Lung (tissue), 12 donors: ENCODE measurements around the gene TP53BP1. TPM values are rescaled to one million over a fixed set of nuclear protein-coding genes. Genes with fewer than 3 reads are reported as not detected.
A peak's percentile ranks its signal among the peaks of the same experiment; 100 is the strongest.

Experiments used
- ATAC-seq: fragments of 200-7000 bp; cut with Tn5 transposase; one replicate; pipeline ENCODE4 v1.9.1; 2020; ENCODE audit warnings: moderate number of reproducible peaks; ENCODE audit not compliant: insufficient read depth, low FRiP score
- DNase-seq, 3 donors: peaks; one replicate each; pipeline ENCODE4 v3.0.0-alpha.2; 2013 to 2017
- H3K27ac ChIP-seq, 2 donors: one replicate each; pipeline ENCODE4 v1.5.1; 2013; ENCODE audit warnings: mild to moderate bottlenecking in 2 of 2, moderate library complexity in 2 of 2, control low read depth in 1 of 2, inconsistent platforms in 1 of 2, low read depth in 1 of 2, low read length in 1 of 2
- H3K27me3 ChIP-seq, 3 donors: one replicate each; pipeline ENCODE4 v1.5.1; 2013; ENCODE audit warnings: low read length in 2 of 3; ENCODE audit not compliant: control insufficient read depth in 3 of 3, insufficient read depth in 3 of 3
- H3K36me3 ChIP-seq, 4 donors: one replicate each; pipeline ENCODE4 v1.5.1; 2013; ENCODE audit warnings: low read length in 4 of 4, mild to moderate bottlenecking in 1 of 4, moderate library complexity in 1 of 4; ENCODE audit not compliant: control insufficient read depth in 4 of 4, insufficient read depth in 4 of 4
- H3K4me1 ChIP-seq, 5 donors: one replicate each; pipeline ENCODE4 v1.5.1; 2013; ENCODE audit warnings: low read length in 5 of 5, mild to moderate bottlenecking in 2 of 5, moderate library complexity in 1 of 5; ENCODE audit not compliant: control insufficient read depth in 5 of 5, insufficient read depth in 5 of 5
- H3K4me3 ChIP-seq: one replicate; pipeline ENCODE4 v1.5.1; 2013; ENCODE audit warnings: mild to moderate bottlenecking, control low read depth, moderate library complexity
- H3K9ac ChIP-seq, 2 donors: one replicate each; pipeline ENCODE4 v1.5.1; 2013; ENCODE audit warnings: low read length in 2 of 2, control low read depth in 1 of 2; ENCODE audit not compliant: insufficient read depth in 1 of 2
- H3K9me3 ChIP-seq, 4 donors: one replicate each; pipeline ENCODE4 v1.5.1; 2013; ENCODE audit warnings: low read length in 3 of 4, mild to moderate bottlenecking in 1 of 4, moderate library complexity in 1 of 4; ENCODE audit not compliant: control insufficient read depth in 4 of 4, insufficient read depth in 3 of 4
- WGBS, 2 donors: extraction: QIAGEN DNeasy Blood & Tissue Kit; methylation state at CpG; one replicate each; pipeline ENCODE4 v1.1.7; 2013; 5-methylcytosine and 5-hydroxymethylcytosine counted together
- polyA plus RNA-seq, 2 donors: library from polyadenylated mRNA; stranded (reverse); fragments of 200-250 nt; gene quantifications; one replicate each; pipeline ENCODE4 v1.2.1, GENCODE V29; 2013
- total RNA-seq, 2 donors: library from RNA; depleted of rRNA in 1 of 2; stranded (reverse); fragments of >200 nt in 1 of 2; gene quantifications; one replicate each; pipeline ENCODE4 v1.2.1, GENCODE V29; 2014 to 2021
- TF ChIP-seq, protein P1 (sequence below): IDR thresholded peaks from 2 replicates; pipeline ENCODE4 v1.5.1; 2012; ENCODE audit warnings: mild to moderate bottlenecking; ENCODE audit errors: control extremely low read depth, extremely low read depth
- donor health status: control.
- donor health status: control.
- donor health status: Bipolar disorder and iron deficiency.
- donor health status: healthy.
- donor health status: DM: yes; HTN: yes; CAD: no.

TP53BP1 gene
- total and polyA plus RNA-seq, 4 donors = 8.9 to 97.4 (median 23.7) TPM

DNA sequence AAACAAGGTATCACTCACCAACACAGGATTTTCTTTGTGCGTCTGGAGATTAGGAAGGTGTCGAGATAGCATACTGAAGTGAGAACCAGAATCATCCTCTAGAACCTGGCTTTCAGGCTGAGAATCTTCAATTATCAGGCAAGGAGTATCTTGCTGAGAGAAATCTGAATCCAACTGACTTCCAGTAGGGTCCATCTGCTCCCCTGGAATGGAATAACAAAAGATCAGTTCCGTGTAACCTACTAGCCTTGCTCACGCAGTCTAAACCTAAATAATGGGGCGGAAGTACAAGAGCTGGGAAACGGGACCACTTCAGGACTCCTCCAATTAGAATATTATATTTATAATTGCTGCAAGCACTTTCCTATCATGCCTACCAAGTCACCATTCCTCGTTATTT lies 690 bp downstream of the TP53BP1 start:
- H3K27ac ChIP-seq = no peak overlapping the region
- peak overlapping the region; percentile 86 to 93 for H3K9ac ChIP-seq
- DNase-seq = no peak
- WGBS, 2 donors = 15 to 18% methylated on average over 7 of the region's 7 CpGs
- no peak for ATAC-seq
- peak overlapping the region; percentile 93 for H3K4me3 ChIP-seq
- H3K27me3 ChIP-seq = no peaks in the 10 kb centered on the region
- H3K36me3 ChIP-seq = peaks cover 3 to 14% (median 9%) of the 10 kb centered on the region in 4 donors
- TF ChIP-seq, protein P1, sequence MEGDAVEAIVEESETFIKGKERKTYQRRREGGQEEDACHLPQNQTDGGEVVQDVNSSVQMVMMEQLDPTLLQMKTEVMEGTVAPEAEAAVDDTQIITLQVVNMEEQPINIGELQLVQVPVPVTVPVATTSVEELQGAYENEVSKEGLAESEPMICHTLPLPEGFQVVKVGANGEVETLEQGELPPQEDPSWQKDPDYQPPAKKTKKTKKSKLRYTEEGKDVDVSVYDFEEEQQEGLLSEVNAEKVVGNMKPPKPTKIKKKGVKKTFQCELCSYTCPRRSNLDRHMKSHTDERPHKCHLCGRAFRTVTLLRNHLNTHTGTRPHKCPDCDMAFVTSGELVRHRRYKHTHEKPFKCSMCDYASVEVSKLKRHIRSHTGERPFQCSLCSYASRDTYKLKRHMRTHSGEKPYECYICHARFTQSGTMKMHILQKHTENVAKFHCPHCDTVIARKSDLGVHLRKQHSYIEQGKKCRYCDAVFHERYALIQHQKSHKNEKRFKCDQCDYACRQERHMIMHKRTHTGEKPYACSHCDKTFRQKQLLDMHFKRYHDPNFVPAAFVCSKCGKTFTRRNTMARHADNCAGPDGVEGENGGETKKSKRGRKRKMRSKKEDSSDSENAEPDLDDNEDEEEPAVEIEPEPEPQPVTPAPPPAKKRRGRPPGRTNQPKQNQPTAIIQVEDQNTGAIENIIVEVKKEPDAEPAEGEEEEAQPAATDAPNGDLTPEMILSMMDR = no peak
- peaks cover 0 to 18% (median 4%) of the 10 kb centered on the region in 5 donors for H3K4me1 ChIP-seq
- H3K9me3 ChIP-seq = no peaks in the 10 kb centered on the region

DNA sequence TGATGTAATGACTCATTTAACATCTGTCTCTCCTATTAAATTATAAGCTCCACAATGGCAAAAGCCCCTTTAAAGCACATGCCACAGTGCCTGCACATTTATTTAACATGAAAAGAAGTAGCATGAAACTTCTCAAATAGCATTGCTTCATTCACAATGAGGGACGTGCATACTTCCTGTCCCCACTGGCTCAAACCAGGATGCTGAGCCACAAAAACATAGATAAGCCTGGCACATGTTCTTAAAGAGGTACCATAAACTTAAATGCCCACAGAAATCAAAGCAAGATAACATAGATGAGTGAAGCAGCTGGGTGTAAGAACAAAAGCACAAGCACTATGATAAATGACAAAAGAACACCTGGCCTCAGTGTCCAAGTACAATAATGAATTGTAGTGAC lies 3.8 kb downstream of the TP53BP1 start:
- 3 to 12% methylated on average over 1 of the region's 1 CpG for WGBS, 2 donors
- H3K4me3 ChIP-seq = no peak overlapping the region
- TF ChIP-seq, protein P1 = no peak
- ATAC-seq (no peak), DNase-seq (no peak)
- H3K4me1 ChIP-seq = peaks cover 0 to 18% (median 6%) of the 10 kb centered on the region in 5 donors
- H3K9ac ChIP-seq = no peak overlapping the region
- H3K36me3 ChIP-seq = peaks cover 3 to 17% (median 10%) of the 10 kb centered on the region in 4 donors
- no peak overlapping the region for H3K27ac ChIP-seq
- no peaks in the 10 kb centered on the region for H3K9me3 ChIP-seq
- H3K27me3 ChIP-seq = no peaks in the 10 kb centered on the region

DNA sequence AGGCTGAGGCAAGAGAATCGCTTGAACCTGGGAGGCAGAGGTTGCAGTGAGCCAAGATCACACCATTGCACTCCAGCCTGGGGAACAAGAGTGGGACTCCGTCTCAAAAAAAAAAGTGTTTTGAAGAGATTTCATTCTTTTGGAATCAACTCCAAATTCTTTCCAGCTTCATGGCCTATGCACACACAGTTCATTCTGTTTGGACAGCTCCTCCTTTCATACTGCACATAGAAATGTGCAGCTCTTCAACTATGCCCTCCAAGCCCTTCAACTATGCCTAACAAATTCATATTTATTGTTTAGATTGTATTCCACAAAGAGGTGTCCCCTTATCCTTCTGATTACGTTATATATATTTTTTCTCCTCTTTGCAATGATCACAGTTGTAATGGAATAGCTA lies 4.2 kb downstream of the TP53BP1 start:
- peaks cover 0 to 15% (median 8%) of the 10 kb centered on the region in 5 donors for H3K4me1 ChIP-seq
- no peak overlapping the region for H3K4me3 ChIP-seq
- TF ChIP-seq, protein P1 = no peak
- WGBS, 2 donors = 88 to 96% methylated on average over 3 of the region's 3 CpGs
- ATAC-seq (no peak), DNase-seq (no peak)
- H3K27me3 ChIP-seq = no peaks in the 10 kb centered on the region
- peaks cover 3 to 17% (median 10%) of the 10 kb centered on the region in 4 donors for H3K36me3 ChIP-seq
- no peak overlapping the region for H3K27ac ChIP-seq
- H3K9me3 ChIP-seq = no peaks in the 10 kb centered on the region
- H3K9ac ChIP-seq = no peak overlapping the region
